B cell (primary cell): ENCODE data around the gene JAKMIP2. TPM values are rescaled to one million over a fixed set of nuclear protein-coding genes. Genes with fewer than 3 reads are reported as not detected.
A peak's percentile ranks its signal among the peaks of the same experiment; 100 is the strongest.

Source experiments
- ATAC-seq: fragments of 200-7000 bp; cut with Tn5 transposase; one replicate; pipeline ENCODE4 v1.10.0; 2021; ENCODE audit warnings: low read depth, mild to moderate bottlenecking, moderate number of reproducible peaks, moderate library complexity
- CTCF ChIA-PET: fragments of 350-600 bp; sonication (Branson Sonifier 250); formaldehyde crosslinking; loops from one replicate; lab custom pipeline; 2021; ENCODE audit warnings: antibody characterized with exemption, inconsistent platforms; lab: Charles Lee
- POLR2A ChIA-PET: fragments of 350-600 bp; sonication (Branson Sonifier 250); formaldehyde crosslinking; loops from one replicate; lab custom pipeline; 2021; ENCODE audit warnings: antibody characterized with exemption; lab: Charles Lee
- DNase-seq: peaks from one replicate; pipeline ENCODE4 v3.0.0; 2013
- H2AFZ ChIP-seq: 2 replicates; pipeline ENCODE4 v1.6.1; 2012; ENCODE audit warnings: mild to moderate bottlenecking, low read depth, low read length; ENCODE audit not compliant: insufficient read depth, poor library complexity, severe bottlenecking
- H3K27ac ChIP-seq, 2 donors: 1 replicate in 1 of 2; 2 replicates in 1 of 2; pipeline ENCODE4 v1.5.1; 2012 to 2013; ENCODE audit warnings: low read length in 2 of 2, mild to moderate bottlenecking in 2 of 2, moderate library complexity in 1 of 2
- H3K27me3 ChIP-seq, 4 experiments: fragments of 200-600 bp in 1 of 4; sonication (generic) in 1 of 4; replicated peaks in 1 of 4; 1 replicate in 2 of 4; 2 replicates in 2 of 4; pipeline versions ENCODE4 v1.6.1 to v1.7.0; 2013 to 2016; ENCODE audit warnings: low read length in 3 of 4, mild to moderate bottlenecking in 2 of 4, mixed read lengths in 1 of 4, moderate library complexity in 1 of 4; ENCODE audit not compliant: insufficient read depth in 4 of 4, control insufficient read depth in 3 of 4; ENCODE audit errors: control extremely low read depth in 1 of 4
- H3K36me3 ChIP-seq, 2 experiments: replicated peaks in 1 of 2; 1 replicate in 1 of 2; 2 replicates in 1 of 2; pipeline versions ENCODE4 v1.6.1 to v1.7.1; 2013; ENCODE audit warnings: low read length in 1 of 2; ENCODE audit not compliant: insufficient read depth in 2 of 2, control insufficient read depth in 1 of 2; ENCODE audit errors: control extremely low read depth in 1 of 2, extremely low read depth in 1 of 2
- H3K4me1 ChIP-seq, 2 donors: fragments of 200-600 bp in 1 of 2; sonication (generic) in 1 of 2; 1 replicate in 1 of 2; 2 replicates in 1 of 2; pipeline versions ENCODE4 v1.5.1 to v1.6.1; 2013 to 2017; ENCODE audit warnings: low read length in 2 of 2; ENCODE audit not compliant: control insufficient read depth in 2 of 2, insufficient read depth in 2 of 2
- H3K4me2 ChIP-seq: replicated peaks from 2 replicates; pipeline ENCODE3; 2012; ENCODE audit warnings: mild to moderate bottlenecking, low read depth, low read length; ENCODE audit not compliant: poor library complexity, severe bottlenecking
- H3K4me3 ChIP-seq, 5 experiments: fragments of 200-600 bp in 1 of 5; sonication (generic) in 1 of 5; 1 replicate in 3 of 5; 2 replicates in 2 of 5; pipeline versions ENCODE4 v1.5.1 to v1.7.0; 2011 to 2016; ENCODE audit warnings: low read length in 4 of 5, mild to moderate bottlenecking in 4 of 5, low read depth in 2 of 5, control low read depth in 1 of 5, moderate library complexity in 1 of 5; ENCODE audit not compliant: insufficient read depth in 1 of 5; ENCODE audit errors: control extremely low read depth in 1 of 5, extremely low read depth in 1 of 5
- H3K79me2 ChIP-seq: fragments of 200-600 bp; sonication (generic); one replicate; pipeline ENCODE4 v1.6.0; 2016; ENCODE audit warnings: low read length; ENCODE audit not compliant: control insufficient read depth, insufficient read depth
- H3K9ac ChIP-seq: fragments of 200-600 bp; sonication (generic); 2 replicates; pipeline ENCODE4 v1.6.1; 2017; ENCODE audit warnings: mild to moderate bottlenecking, low read length, moderate library complexity
- H3K9me3 ChIP-seq, 3 donors: one replicate each; pipeline versions ENCODE4 v1.6.1 to v1.7.1; 2013; ENCODE audit warnings: low read length in 2 of 3; ENCODE audit not compliant: control insufficient read depth in 2 of 3, insufficient read depth in 1 of 3; ENCODE audit errors: control extremely low read depth in 1 of 3
- H4K20me1 ChIP-seq: 2 replicates; pipeline ENCODE4 v1.6.0; 2012; ENCODE audit warnings: mild to moderate bottlenecking, low read length; ENCODE audit not compliant: insufficient read depth, control insufficient read depth, poor library complexity, severe bottlenecking
- H3K27ac Mint-ChIP-seq: one replicate; pipeline ENCODE4 v1.8.0; 2021; ENCODE audit warnings: mixed read lengths
- H3K27me3 Mint-ChIP-seq: one replicate; pipeline ENCODE4 v1.8.0; 2021; ENCODE audit warnings: mixed read lengths
- H3K4me1 Mint-ChIP-seq: one replicate; pipeline ENCODE4 v1.8.0; 2021; ENCODE audit warnings: mixed read lengths
- H3K4me3 Mint-ChIP-seq: one replicate; pipeline ENCODE4 v1.8.0; 2021; ENCODE audit warnings: mixed read lengths
- H3K9me3 Mint-ChIP-seq: one replicate; pipeline ENCODE4 v1.8.0; 2022; ENCODE audit warnings: mixed read lengths; ENCODE audit not compliant: insufficient read depth
- CTCF ChIP-seq: fragments of 200-600 bp; IDR thresholded peaks from one replicate; pipeline ENCODE4 v1.8.0; 2022; ENCODE audit warnings: antibody characterized with exemption, mild to moderate bottlenecking
- EZH2 ChIP-seq: IDR thresholded peaks from 2 replicates; pipeline ENCODE4 v1.6.1; 2012; ENCODE audit warnings: borderline replicate concordance, low read depth, mild to moderate bottlenecking, moderate library complexity, low read length; ENCODE audit not compliant: insufficient read depth, poor library complexity, severe bottlenecking
- WGBS: methylation state at CpG from one replicate; pipeline ENCODE4 v1.1.5; 2013; ENCODE audit warnings: missing lambda C conversion rate; ENCODE audit not compliant: insufficient coverage; 5-methylcytosine and 5-hydroxymethylcytosine counted together
- intact Hi-C: fragments of 100-400 bp; cut with micrococcal nuclease; formaldehyde crosslinking; loops from one replicate; pipeline ENCODE4 v1.10.0; 2022
- polyA plus RNA-seq: library from polyadenylated mRNA; depleted of rRNA; stranded (reverse); fragments of >200 nt; gene quantifications from 2 replicates; pipeline ENCODE4 v1.2.3, GENCODE V29; 2012
- total RNA-seq, 2 donors: library from RNA; stranded (reverse); fragments of 120-200 nt in 1 of 2; gene quantifications; 1 replicate in 1 of 2; 2 replicates in 1 of 2; pipeline versions ENCODE4 v1.2.3 to v1.2.4, GENCODE V29; 2013 to 2022

Gene JAKMIP2
- total and polyA plus RNA-seq, 2 donors (not counting 1 experiment from before 2014, with no cell fraction given): 0.24 to 4.1 TPM

DNA sequence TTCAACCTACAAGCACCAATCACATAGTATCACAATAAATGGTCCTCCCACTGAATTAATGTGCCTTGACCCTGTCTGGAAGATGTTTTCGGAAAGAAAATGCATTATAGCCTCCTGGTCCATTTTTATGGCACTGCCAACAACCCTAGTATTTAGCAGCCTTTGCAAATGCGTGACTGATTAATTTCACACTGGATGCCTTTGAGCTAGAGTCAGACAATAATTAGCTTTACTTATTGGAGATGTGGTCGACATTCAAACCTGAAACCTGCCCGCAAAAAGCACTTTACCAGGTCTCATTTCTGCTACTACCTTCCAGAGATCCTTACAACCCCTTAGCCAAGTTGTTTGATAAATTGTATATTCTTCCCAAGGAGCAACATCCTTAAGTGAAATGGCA, 153.3 kb downstream of the JAKMIP2 start:
- TF ChIP-seq CTCF (no peak), EZH2 (no peak)
- no peak overlapping the region for H3K27ac Mint-ChIP-seq
- no peaks in the 10 kb centered on the region for H3K36me3 ChIP-seq
- no peak overlapping the region for H3K9ac ChIP-seq
- no peaks in the 10 kb centered on the region for H3K79me2 ChIP-seq
- no peaks in the 10 kb centered on the region for H3K4me1 Mint-ChIP-seq
- DNase-seq (no peak), ATAC-seq (no peak)
- no peak overlapping the region for H3K4me2 ChIP-seq
- H3K4me3 Mint-ChIP-seq: no peak overlapping the region
- WGBS: 100% methylated on average over 1 of the region's 4 CpGs
- H4K20me1 ChIP-seq: no peaks in the 10 kb centered on the region
- H3K9me3 ChIP-seq: no peaks in the 10 kb centered on the region
- no peak overlapping the region for H3K4me3 ChIP-seq
- H3K4me1 ChIP-seq: no peaks in the 10 kb centered on the region
- no peak overlapping the region for H2AFZ ChIP-seq
- H3K27ac ChIP-seq: no peak overlapping the region
- no peaks in the 10 kb centered on the region for H3K27me3 Mint-ChIP-seq
- ChIA-PET POLR2A (no interaction called here), CTCF (interaction anchor here (0.6 to 10.8 kb wide), 4 partner anchors 11 to 324 kb away, joined by 3 to 218 read pairs (median 4); no protein-coding TSS in a partner anchor)
- H3K27me3 ChIP-seq: no peaks in the 10 kb centered on the region
- no peaks in the 10 kb centered on the region for H3K9me3 Mint-ChIP-seq
- intact Hi-C loops: no loop called here

DNA sequence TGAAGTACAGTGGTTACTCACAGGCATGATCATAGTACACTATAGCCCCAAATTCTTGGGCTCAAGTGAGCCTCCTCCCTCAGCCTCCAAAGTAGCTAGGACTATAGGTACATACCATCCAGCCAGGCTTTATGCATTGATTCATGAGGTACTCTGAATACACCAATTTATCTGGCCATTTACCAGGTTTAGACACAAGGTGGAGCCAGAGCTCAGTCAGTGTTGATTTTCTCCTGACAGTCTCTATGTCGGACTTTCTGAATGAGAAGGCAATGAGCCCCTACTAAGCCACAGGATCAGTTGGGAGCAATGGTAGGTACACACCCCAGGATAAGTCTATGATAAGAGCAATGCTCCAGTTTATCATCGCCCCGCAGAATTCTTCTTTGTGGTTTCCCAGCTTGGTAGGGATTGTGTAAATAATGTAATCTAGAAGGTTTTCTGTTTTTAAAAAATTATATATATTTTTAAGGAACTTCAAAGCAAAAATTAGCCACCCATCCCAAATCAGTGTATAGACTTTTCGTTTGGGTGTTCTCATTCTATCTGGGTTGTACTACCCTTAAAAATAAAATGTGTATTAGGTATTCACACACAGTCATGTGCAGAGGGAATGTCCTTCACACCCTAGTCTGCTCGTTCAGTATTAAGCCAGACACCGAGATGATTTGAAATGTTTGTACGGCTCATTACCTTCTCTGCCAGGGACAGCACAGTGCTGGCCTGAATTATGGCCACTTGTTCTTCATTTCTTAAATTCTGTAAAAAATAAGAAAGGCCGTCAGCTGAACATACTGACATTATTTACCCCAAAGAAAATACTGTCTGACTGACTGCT, 154.3 kb downstream of the JAKMIP2 start:
- H3K36me3 ChIP-seq: no peaks in the 10 kb centered on the region
- no peaks in the 10 kb centered on the region for H3K9me3 ChIP-seq
- H4K20me1 ChIP-seq: no peaks in the 10 kb centered on the region
- Mint-ChIP-seq H3K9me3 (no peaks in the 10 kb centered on the region), H3K27ac (no peak overlapping the region), H3K4me3 (no peak overlapping the region), H3K4me1 (no peaks in the 10 kb centered on the region), H3K27me3 (no peaks in the 10 kb centered on the region)
- no peak overlapping the region for H3K4me2 ChIP-seq
- intact Hi-C loops: loop anchor here (1.0 kb wide), 1 partner anchor 229 kb away; no protein-coding TSS in a partner anchor
- DNase-seq (peak; percentile 57), ATAC-seq (peak; percentile 62)
- no peaks in the 10 kb centered on the region for H3K27me3 ChIP-seq
- ChIA-PET CTCF (interaction anchor here (0.6 to 10.8 kb wide), 22 partner anchors 8 to 1849 kb away, joined by 3 to 218 read pairs (median 4); partner anchors contain the start of gene SPINK1), POLR2A (no interaction called here)
- WGBS: 94% methylated on average over 3 of the region's 8 CpGs
- no peaks in the 10 kb centered on the region for H3K4me1 ChIP-seq
- H3K27ac ChIP-seq: no peak overlapping the region
- no peak overlapping the region for H3K9ac ChIP-seq
- TF ChIP-seq EZH2 (no peak), CTCF (peak; percentile 84)
- no peak overlapping the region for H3K4me3 ChIP-seq
- H2AFZ ChIP-seq: no peak overlapping the region
- H3K79me2 ChIP-seq: no peaks in the 10 kb centered on the region
